ENCODE results near the gene COL9A3. TPM values are rescaled to one million over a fixed set of nuclear protein-coding genes. Genes with fewer than 3 reads are reported as not detected.
A peak's percentile ranks its signal among the peaks of the same experiment; 100 is the strongest.

Gene COL9A3
- total and polyA plus RNA-seq, 4 experiments from 2014 or later: 0.41 TPM; not detected in 3

GRCh38 chr20:62879275-62880146 lies 62.7 kb downstream of the COL9A3 start:
- no peak for DNase-seq
- Mint-ChIP-seq H3K4me1 (peaks cover 2 to 18% (median 5%) of the 10 kb centered on the region in 4 donors), H3K4me3 (no peak overlapping the region), H3K9me3 (no peaks in the 10 kb centered on the region), H3K36me3 (peaks cover 5 to 10% of the 10 kb centered on the region in 2 donors), H3K27ac (no peak overlapping the region), H3K27me3 (no peaks in the 10 kb centered on the region)
- ChIA-PET CTCF (ENCODE audit: partially characterized antibody) (interaction anchor here (1.2 kb wide), 1 partner anchor 15 kb away, joined by 3 read pairs; no protein-coding TSS in a partner anchor), POLR2A (ENCODE audit: partially characterized antibody) (no interaction called here)
- no peaks in the 10 kb centered on the region for H3K36me3 ChIP-seq (ENCODE audit: insufficient read depth, low read length)
- H3K27me3 ChIP-seq (ENCODE audit: insufficient read depth, low read length): no peaks in the 10 kb centered on the region
- no peaks in the 10 kb centered on the region for H3K9me3 ChIP-seq (ENCODE audit: control insufficient read depth in 1 of 2, low read length in 2 of 2)
- H3K27ac ChIP-seq (ENCODE audit: low read depth, low read length): no peak overlapping the region
- H3K4me1 ChIP-seq (ENCODE audit: insufficient read depth, low read length): no peaks in the 10 kb centered on the region
- intact Hi-C loops (cut with micrococcal nuclease): no loop called here
- no peak overlapping the region for H3K4me3 ChIP-seq (ENCODE audit: low read length in 2 of 2)

DNA sequence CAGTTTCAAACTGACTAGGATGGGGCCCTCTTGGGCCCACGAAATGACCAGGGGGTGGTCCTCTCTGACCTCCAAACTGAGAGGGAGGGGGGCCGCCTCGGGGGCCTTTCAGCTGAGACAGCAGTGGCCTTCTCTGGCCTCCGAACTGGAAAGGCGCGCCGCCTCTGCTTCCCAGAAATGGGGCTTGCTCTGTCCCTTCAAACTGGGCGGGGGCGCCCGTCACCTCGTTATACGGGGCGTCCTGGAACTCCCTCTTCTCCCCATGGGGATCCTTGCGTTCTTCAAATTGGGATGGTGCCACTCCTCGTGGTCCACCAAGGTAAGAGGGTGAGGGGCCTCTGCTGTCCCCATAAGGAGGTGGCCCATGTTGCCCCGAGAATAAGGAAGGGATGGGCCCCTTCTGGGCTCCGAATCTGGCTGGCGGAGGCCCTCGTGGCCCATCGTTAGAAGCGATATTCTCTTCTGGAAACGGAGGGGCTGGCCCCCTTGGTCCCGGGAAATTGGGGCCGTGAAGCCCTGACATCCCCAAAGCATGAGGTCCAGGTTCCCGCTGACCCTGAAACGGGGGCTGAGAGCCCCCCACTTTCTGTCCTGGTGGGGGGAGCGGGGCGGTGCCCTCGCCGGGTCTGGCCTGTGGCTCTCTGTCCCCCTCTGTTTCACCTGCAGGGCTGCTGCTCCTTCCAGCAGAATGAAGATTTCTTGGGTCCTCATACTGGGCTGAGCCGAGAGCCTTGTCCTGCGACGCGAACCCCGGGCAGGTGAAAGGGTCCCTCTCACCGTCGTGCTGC lies 63.5 kb downstream of the COL9A3 start:
- Mint-ChIP-seq H3K27ac (no peak overlapping the region), H3K9me3 (no peaks in the 10 kb centered on the region), H3K4me3 (no peak overlapping the region), H3K4me1 (peaks cover 0 to 14% (median 1%) of the 10 kb centered on the region in 4 donors), H3K27me3 (no peaks in the 10 kb centered on the region), H3K36me3 (peaks cover 5 to 10% of the 10 kb centered on the region in 2 donors)
- H3K36me3 ChIP-seq (ENCODE audit: insufficient read depth, low read length): no peaks in the 10 kb centered on the region
- ChIA-PET CTCF (ENCODE audit: partially characterized antibody) (no interaction called here), POLR2A (ENCODE audit: partially characterized antibody) (no interaction called here)
- no peaks in the 10 kb centered on the region for H3K27me3 ChIP-seq (ENCODE audit: insufficient read depth, low read length)
- H3K27ac ChIP-seq (ENCODE audit: low read depth, low read length): no peak overlapping the region
- no peak overlapping the region for H3K4me3 ChIP-seq (ENCODE audit: low read length in 2 of 2)
- no peaks in the 10 kb centered on the region for H3K9me3 ChIP-seq (ENCODE audit: control insufficient read depth in 1 of 2, low read length in 2 of 2)
- no peaks in the 10 kb centered on the region for H3K4me1 ChIP-seq (ENCODE audit: insufficient read depth, low read length)
- DNase-seq: no peak
- intact Hi-C loops (cut with micrococcal nuclease): no loop called here

- peaks cover under 1% of the 10 kb centered on the region for H3K4me1 ChIP-seq (ENCODE audit: insufficient read depth, low read length)
- peak overlapping the region in 2 of 7 donors; percentile 36 to 52 for H3K27ac Mint-ChIP-seq
- intact Hi-C loops (cut with micrococcal nuclease): no loop called here
- ChIA-PET POLR2A (ENCODE audit: partially characterized antibody) (no interaction called here), CTCF (ENCODE audit: partially characterized antibody) (no interaction called here)
- H3K27ac ChIP-seq (ENCODE audit: low read depth, low read length): no peak overlapping the region
- H3K9me3 Mint-ChIP-seq: no peaks in the 10 kb centered on the region
- no peaks in the 10 kb centered on the region for H3K27me3 Mint-ChIP-seq
- H3K4me3 Mint-ChIP-seq: no peak overlapping the region
- peaks cover 5 to 11% of the 10 kb centered on the region in 2 donors for H3K36me3 Mint-ChIP-seq
- H3K4me1 Mint-ChIP-seq: peaks cover 0 to 6% (median under 1%) of the 10 kb centered on the region in 4 donors
- H3K36me3 ChIP-seq (ENCODE audit: insufficient read depth, low read length): no peaks in the 10 kb centered on the region
- DNase-seq: no peak
- no peaks in the 10 kb centered on the region for H3K9me3 ChIP-seq (ENCODE audit: control insufficient read depth in 1 of 2, low read length in 2 of 2)
- H3K27me3 ChIP-seq (ENCODE audit: insufficient read depth, low read length): no peaks in the 10 kb centered on the region
- H3K4me3 ChIP-seq (ENCODE audit: low read length in 2 of 2): no peak overlapping the region
Measured at GRCh38 chr20:62880935-62881661, 64.2 kb downstream of the COL9A3 start.

DNA sequence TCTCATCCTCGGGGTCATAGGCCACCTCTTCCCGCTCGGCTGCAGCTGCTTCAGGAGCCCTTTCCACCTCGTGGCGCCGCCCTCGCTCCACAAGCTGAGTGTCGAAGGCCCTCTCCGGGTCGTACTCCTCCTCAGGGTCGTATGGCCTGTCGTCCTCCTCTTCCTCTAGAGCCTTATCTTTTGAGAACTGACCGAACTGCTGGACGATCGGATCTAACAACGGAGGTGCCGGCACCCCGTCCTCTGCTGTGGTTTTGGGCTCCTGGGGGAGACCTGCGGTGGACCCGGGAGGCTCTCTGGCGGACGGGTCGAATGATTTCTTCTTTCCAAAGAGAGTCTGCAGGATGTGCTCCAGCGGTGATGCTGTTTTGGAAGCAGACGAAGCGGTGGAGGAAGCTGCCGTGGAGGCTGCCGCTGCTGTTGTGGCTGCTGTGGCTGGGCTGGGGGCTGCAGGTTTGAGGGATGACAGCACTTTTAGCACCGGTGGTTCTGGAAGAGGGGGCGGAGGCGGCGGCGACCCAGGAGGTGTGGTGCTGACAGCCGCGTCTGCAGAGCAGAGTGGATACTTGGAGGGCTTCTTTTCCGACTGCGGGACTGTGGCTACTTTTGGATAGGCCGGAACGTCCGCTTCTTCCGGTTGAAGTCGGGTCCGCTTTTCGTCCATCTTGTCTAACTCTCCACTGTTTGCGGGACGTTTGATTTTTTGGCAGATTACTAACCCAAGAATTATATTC lies 65.0 kb downstream of the COL9A3 start:
- Mint-ChIP-seq H3K36me3 (peaks cover 8 to 16% of the 10 kb centered on the region in 2 donors), H3K4me3 (no peak overlapping the region), H3K27ac (peak overlapping the region in 1 of 7 donors; percentile 36), H3K4me1 (peaks cover 0 to 6% (median 4%) of the 10 kb centered on the region in 4 donors), H3K27me3 (no peaks in the 10 kb centered on the region), H3K9me3 (no peaks in the 10 kb centered on the region)
- H3K27me3 ChIP-seq (ENCODE audit: insufficient read depth, low read length): no peaks in the 10 kb centered on the region
- POLR2A ChIA-PET (ENCODE audit: partially characterized antibody): interaction anchor here (1.0 kb wide), 1 partner anchor 46 kb away, joined by 3 read pairs; no protein-coding TSS in a partner anchor
- peaks cover 3% of the 10 kb centered on the region for H3K4me1 ChIP-seq (ENCODE audit: insufficient read depth, low read length)
- H3K36me3 ChIP-seq (ENCODE audit: insufficient read depth, low read length): peaks cover 2% of the 10 kb centered on the region
- H3K9me3 ChIP-seq (ENCODE audit: control insufficient read depth in 1 of 2, low read length in 2 of 2): no peaks in the 10 kb centered on the region
- no peak overlapping the region for H3K27ac ChIP-seq (ENCODE audit: low read depth, low read length)
- no peak for DNase-seq
- no peak overlapping the region for H3K4me3 ChIP-seq (ENCODE audit: low read length in 2 of 2)
- CTCF ChIA-PET (ENCODE audit: partially characterized antibody): no interaction called here
- intact Hi-C loops (cut with micrococcal nuclease): no loop called here

DNA sequence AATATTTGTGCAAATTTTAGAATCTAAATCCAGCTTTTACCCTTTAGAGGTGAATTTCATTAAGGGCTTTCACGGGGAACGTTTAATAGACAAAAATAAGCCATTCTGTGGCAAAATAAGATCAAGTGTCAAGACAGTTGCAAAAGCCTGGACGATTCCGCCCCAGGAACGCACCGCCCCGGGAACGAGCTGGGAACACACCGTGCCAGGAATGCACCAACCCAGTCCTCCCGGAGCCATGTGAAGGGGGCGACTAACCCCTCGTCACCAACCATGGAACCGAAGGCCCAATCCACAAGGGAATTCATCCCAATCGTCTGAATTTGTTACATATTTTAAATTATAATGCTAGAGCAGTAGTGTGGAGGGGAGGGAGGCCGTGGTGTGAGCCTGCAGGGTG lies 65.6 kb downstream of the COL9A3 start:
- peaks cover 12 to 22% of the 10 kb centered on the region in 2 donors for H3K36me3 Mint-ChIP-seq
- no peak overlapping the region for H3K27ac Mint-ChIP-seq
- Histone ChIP-seq H3K9me3 (ENCODE audit: control insufficient read depth in 1 of 2, low read length in 2 of 2) (no peaks in the 10 kb centered on the region), H3K4me1 (ENCODE audit: insufficient read depth, low read length) (peaks cover 3% of the 10 kb centered on the region), H3K4me3 (ENCODE audit: low read length in 2 of 2) (no peak overlapping the region), H3K27me3 (ENCODE audit: insufficient read depth, low read length) (no peaks in the 10 kb centered on the region), H3K36me3 (ENCODE audit: insufficient read depth, low read length) (peaks cover 8% of the 10 kb centered on the region), H3K27ac (ENCODE audit: low read depth, low read length) (no peak overlapping the region)
- POLR2A ChIA-PET (ENCODE audit: partially characterized antibody): interaction anchor here (1.0 kb wide), 1 partner anchor 45 kb away, joined by 3 read pairs; no protein-coding TSS in a partner anchor
- DNase-seq: no peak
- peaks cover 0 to 6% (median 5%) of the 10 kb centered on the region in 4 donors for H3K4me1 Mint-ChIP-seq
- intact Hi-C loops (cut with micrococcal nuclease): no loop called here
- H3K27me3 Mint-ChIP-seq: no peaks in the 10 kb centered on the region
- no peaks in the 10 kb centered on the region for H3K9me3 Mint-ChIP-seq
- no peak overlapping the region for H3K4me3 Mint-ChIP-seq
- CTCF ChIA-PET (ENCODE audit: partially characterized antibody): no interaction called here

- H3K4me3 Mint-ChIP-seq: no peak overlapping the region
- H3K4me1 Mint-ChIP-seq: peaks cover 0 to 9% (median 5%) of the 10 kb centered on the region in 4 donors
- intact Hi-C loops (cut with micrococcal nuclease): no loop called here
- H3K27me3 ChIP-seq (ENCODE audit: insufficient read depth, low read length): no peaks in the 10 kb centered on the region
- ChIA-PET POLR2A (ENCODE audit: partially characterized antibody) (interaction anchor here (0.9 kb wide), 1 partner anchor 51 kb away, joined by 3 read pairs; no protein-coding TSS in a partner anchor), CTCF (ENCODE audit: partially characterized antibody) (interaction anchor here (0.9 to 1.3 kb wide), 2 partner anchors 70 to 88 kb away, joined by 3 read pairs; no protein-coding TSS in a partner anchor)
- no peak overlapping the region for H3K4me3 ChIP-seq (ENCODE audit: low read length in 2 of 2)
- no peak for DNase-seq
- no peaks in the 10 kb centered on the region for H3K27me3 Mint-ChIP-seq
- H3K9me3 Mint-ChIP-seq: no peaks in the 10 kb centered on the region
- H3K9me3 ChIP-seq (ENCODE audit: control insufficient read depth in 1 of 2, low read length in 2 of 2): no peaks in the 10 kb centered on the region
- peaks cover 12 to 38% of the 10 kb centered on the region in 2 donors for H3K36me3 Mint-ChIP-seq
- peaks cover 3% of the 10 kb centered on the region for H3K4me1 ChIP-seq (ENCODE audit: insufficient read depth, low read length)
- H3K36me3 ChIP-seq (ENCODE audit: insufficient read depth, low read length): peaks cover 29% of the 10 kb centered on the region
- peak overlapping the region in 1 of 7 donors; percentile 13 for H3K27ac Mint-ChIP-seq
- no peak overlapping the region for H3K27ac ChIP-seq (ENCODE audit: low read depth, low read length)
Measured at GRCh38 chr20:62884556-62884955, 67.7 kb downstream of the COL9A3 start.
